Effector CD8-positive, alpha-beta T cell (primary cell): Measurements from ENCODE around the gene UIMC1.

Experiments used
- DNase-seq: peaks from one replicate; lab custom pipeline; 2025; lab: John Stamatoyannopoulos, UW

The UIMC1 gene

GRCh38 chr5:176870110-176870591, 136.4 kb downstream of the UIMC1 start:
- no peak for DNase-seq

- no peak for DNase-seq
These were observed 137.0 kb downstream of the UIMC1 start for GRCh38 chr5:176869501-176870109.

- no peak for DNase-seq
These were observed 137.8 kb downstream of the UIMC1 start for GRCh38 chr5:176868731-176869130.

- no peak for DNase-seq
These were observed 138.5 kb downstream of the UIMC1 start for GRCh38 chr5:176868126-176868525.

GRCh38 chr5:176866707-176867310, 139.8 kb downstream of the UIMC1 start:
- DNase-seq = no peak

- DNase-seq = no peak
These were observed 140.6 kb downstream of the UIMC1 start for GRCh38 chr5:176865964-176866363.

GRCh38 chr5:176864755-176865154, 141.8 kb downstream of the UIMC1 start:
- no peak for DNase-seq

- DNase-seq = no peak
These were observed 142.8 kb downstream of the UIMC1 start for GRCh38 chr5:176863765-176864098.

GRCh38 chr5:176863041-176863764, 143.4 kb downstream of the UIMC1 start:
- no peak for DNase-seq

GRCh38 chr5:176862330-176862995, 144.1 kb downstream of the UIMC1 start:
- DNase-seq = no peak

GRCh38 chr5:176861276-176861675, 145.3 kb downstream of the UIMC1 start:
- DNase-seq = no peak

- no peak for DNase-seq
These were observed 146.2 kb downstream of the UIMC1 start for GRCh38 chr5:176860381-176860780.

GRCh38 chr5:176859916-176860315, 146.7 kb downstream of the UIMC1 start:
- no peak for DNase-seq

- DNase-seq = no peak
These were observed 148.7 kb downstream of the UIMC1 start for GRCh38 chr5:176857894-176858273.

- no peak for DNase-seq
These were observed 149.2 kb downstream of the UIMC1 start for GRCh38 chr5:176857216-176857893.

- DNase-seq = no peak
These were observed 149.8 kb downstream of the UIMC1 start for GRCh38 chr5:176856746-176857145.

GRCh38 chr5:176855598-176855997, 151.0 kb downstream of the UIMC1 start:
- no peak for DNase-seq
